ENCODE results near the gene RFNG. TPM values are rescaled to one million over a fixed set of nuclear protein-coding genes. Genes with fewer than 3 reads are reported as not detected.

RFNG gene
- total and polyA plus RNA-seq, 2 of the 13 experiments (the other 11 are each of a cell fraction or from before 2014, with no cell fraction given): 61.4 to 64.0 TPM

- TF ChIP-seq DRAP1 (CRISPR knock-in tag; IDR thresholded peaks at IDR 0.05): peak; percentile 41; the same call in 1 of the 2 replicates
- TF ChIP-seq THAP11 (CRISPR knock-in tag; IDR thresholded peaks at IDR 0.05): peak; percentile 66; the same call in 1 of the 2 replicates
- no peak for TF ChIP-seq SNRNP70 (IDR thresholded peaks at IDR 0.05; ENCODE audit: low read depth, low read length)
- no peak for TF ChIP-seq KLF15 (CRISPR knock-in tag; IDR thresholded peaks at IDR 0.05; ENCODE audit: borderline replicate concordance)
- TF ChIP-seq AKNA (CRISPR knock-in tag; IDR thresholded peaks at IDR 0.05; ENCODE audit: borderline replicate concordance): no peak
- TF ChIP-seq NONO (IDR thresholded peaks at IDR 0.05): no peak
- TF ChIP-seq NONO (CRISPR knock-in tag; conservative IDR thresholded peaks at IDR 0.05): peak; percentile 78; the same call in 1 of the 2 replicates
- TF ChIP-seq, protein P1, sequence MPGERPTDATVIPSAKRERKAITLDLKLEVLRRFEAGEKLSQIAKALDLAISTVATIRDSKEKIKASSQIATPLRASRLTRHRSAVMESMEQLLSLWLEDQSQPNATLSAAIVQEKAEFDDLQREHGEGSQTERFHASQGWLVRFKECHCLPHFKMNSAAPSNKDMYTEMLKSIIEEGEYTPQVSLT (CRISPR knock-in tag; IDR thresholded peaks at IDR 0.05; ENCODE audit: borderline replicate concordance, low read depth): no peak
- no peak for TF ChIP-seq ARNTL (CRISPR knock-in tag; IDR thresholded peaks at IDR 0.05)
- TF ChIP-seq, protein P2, sequence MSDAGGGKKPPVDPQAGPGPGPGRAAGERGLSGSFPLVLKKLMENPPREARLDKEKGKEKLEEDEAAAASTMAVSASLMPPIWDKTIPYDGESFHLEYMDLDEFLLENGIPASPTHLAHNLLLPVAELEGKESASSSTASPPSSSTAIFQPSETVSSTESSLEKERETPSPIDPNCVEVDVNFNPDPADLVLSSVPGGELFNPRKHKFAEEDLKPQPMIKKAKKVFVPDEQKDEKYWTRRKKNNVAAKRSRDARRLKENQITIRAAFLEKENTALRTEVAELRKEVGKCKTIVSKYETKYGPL (CRISPR knock-in tag; IDR thresholded peaks at IDR 0.05): no peak
- TF ChIP-seq ZNF672 (CRISPR knock-in tag; IDR thresholded peaks at IDR 0.05): no peak
- no peak for TF ChIP-seq NFIC (IDR thresholded peaks at IDR 0.05; ENCODE audit: low read length)
- TF ChIP-seq ZNF354B (CRISPR knock-in tag; IDR thresholded peaks at IDR 0.05): 0 out of 2 replicates have a peak, but pooled peaks have one; percentile 59
- TF ChIP-seq KDM5A (IDR thresholded peaks at IDR 0.05; ENCODE audit: borderline replicate concordance, low read length): peak; percentile 51; the same call in 1 of the 2 replicates
- TF ChIP-seq ZNF772 (CRISPR knock-in tag; IDR thresholded peaks at IDR 0.05): peak; percentile 62; the same call in 1 of the 2 replicates
- peak; percentile 21; the same call in 1 of the 2 replicates for TF ChIP-seq KDM2A (CRISPR knock-in tag; IDR thresholded peaks at IDR 0.05; ENCODE audit: borderline replicate concordance, low read depth)
- TF ChIP-seq ZNF160 (CRISPR knock-in tag; IDR thresholded peaks at IDR 0.05): 0 out of 2 replicates have a peak, but pooled peaks have one; percentile 23
- no peak for TF ChIP-seq PCBP1 (IDR thresholded peaks at IDR 0.05; ENCODE audit: borderline replicate concordance, low read depth, low read length)
- 0 out of 4 replicates have a peak, but pooled peaks of 1 of the 2 experiments have one; percentile 7 for TF ChIP-seq KLF16 (CRISPR knock-in tag; IDR thresholded peaks at IDR 0.05)
- no peak for TF ChIP-seq EP300 (IDR thresholded peaks at IDR 0.05; ENCODE audit: low read depth in 2 of 2, low read length in 2 of 2)
- TF ChIP-seq EP300 (CRISPR knock-in tag; IDR thresholded peaks at IDR 0.05; ENCODE audit: borderline replicate concordance): no peak
- TF ChIP-seq, protein P3, sequence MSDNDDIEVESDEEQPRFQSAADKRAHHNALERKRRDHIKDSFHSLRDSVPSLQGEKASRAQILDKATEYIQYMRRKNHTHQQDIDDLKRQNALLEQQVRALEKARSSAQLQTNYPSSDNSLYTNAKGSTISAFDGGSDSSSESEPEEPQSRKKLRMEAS (IDR thresholded peaks at IDR 0.05): peak; percentile 76
- TF ChIP-seq ZNF746 (CRISPR knock-in tag; IDR thresholded peaks at IDR 0.05): peak; percentile 45; the same call in 1 of the 2 replicates
These were observed 28.0 kb downstream of the RFNG start (continued) for GRCh38 chr17:82023447-82024241.
